Stimulated activated CD8-positive, alpha-beta memory T cell treated with anti-CD3 and anti-CD28 coated beads, Interleukin-7, amount 100 ng/mL, for 1 hour (primary cell): Measurements from ENCODE around the gene MAZ.
"Not testable (repeated sequence)": the region's sequence is repeated elsewhere in the genome, so short reads cannot be mapped to it uniquely, and the experiment has no call there.

ENCODE experiments used
- DNase-seq, 2 donors: peaks; one replicate each; pipeline ENCODE4 v3.0.0-alpha.2; 2020; ENCODE audit warnings: low read depth in 2 of 2

MAZ gene

GRCh38 chr16:29784901-29785500 lies 21.3 kb upstream of the MAZ start:
- DNase-seq: peak in 1 of 2 donors; percentile 54

DNA sequence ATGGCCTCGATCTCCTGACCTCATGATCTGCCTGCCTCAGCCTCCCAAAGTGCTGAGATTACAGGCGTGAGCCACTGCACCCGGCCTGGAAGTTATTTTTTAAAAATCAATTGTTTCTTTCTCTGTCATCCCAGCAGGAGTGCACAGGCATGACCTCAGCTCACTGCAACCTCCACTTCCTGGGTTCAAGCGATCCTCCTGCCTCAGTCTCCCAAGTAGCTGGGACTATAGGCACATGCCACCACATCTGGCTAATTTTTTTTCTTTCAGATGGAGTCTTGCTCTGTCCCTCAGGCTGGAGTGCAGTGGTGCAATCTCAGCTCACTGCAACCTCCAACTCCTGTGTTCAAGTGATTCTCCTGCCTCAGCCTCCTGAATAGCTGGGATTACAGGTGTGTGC lies 19.2 kb upstream of the MAZ start:
- DNase-seq: not testable (repeated sequence)

DNA sequence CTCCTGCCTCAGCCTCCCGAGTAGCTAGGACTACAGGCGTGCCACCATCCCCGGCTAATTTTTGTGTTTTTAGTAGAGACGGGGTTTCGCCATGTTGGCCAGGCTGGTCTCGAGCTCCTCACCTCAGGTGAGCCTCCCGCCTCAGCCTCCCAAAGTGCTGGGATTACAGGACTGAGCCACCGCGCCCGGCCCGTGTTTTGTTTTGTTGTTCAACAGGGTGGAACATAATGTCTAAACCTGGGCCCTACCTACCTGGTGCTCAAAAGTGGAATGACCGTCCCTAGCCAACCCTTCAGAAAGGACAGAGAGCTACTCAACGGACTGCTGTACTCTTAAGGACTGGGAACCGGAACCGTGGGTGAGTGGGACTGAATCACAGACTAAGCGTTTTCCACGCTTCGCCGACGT lies 16.6 kb upstream of the MAZ start:
- DNase-seq: no peak

DNA sequence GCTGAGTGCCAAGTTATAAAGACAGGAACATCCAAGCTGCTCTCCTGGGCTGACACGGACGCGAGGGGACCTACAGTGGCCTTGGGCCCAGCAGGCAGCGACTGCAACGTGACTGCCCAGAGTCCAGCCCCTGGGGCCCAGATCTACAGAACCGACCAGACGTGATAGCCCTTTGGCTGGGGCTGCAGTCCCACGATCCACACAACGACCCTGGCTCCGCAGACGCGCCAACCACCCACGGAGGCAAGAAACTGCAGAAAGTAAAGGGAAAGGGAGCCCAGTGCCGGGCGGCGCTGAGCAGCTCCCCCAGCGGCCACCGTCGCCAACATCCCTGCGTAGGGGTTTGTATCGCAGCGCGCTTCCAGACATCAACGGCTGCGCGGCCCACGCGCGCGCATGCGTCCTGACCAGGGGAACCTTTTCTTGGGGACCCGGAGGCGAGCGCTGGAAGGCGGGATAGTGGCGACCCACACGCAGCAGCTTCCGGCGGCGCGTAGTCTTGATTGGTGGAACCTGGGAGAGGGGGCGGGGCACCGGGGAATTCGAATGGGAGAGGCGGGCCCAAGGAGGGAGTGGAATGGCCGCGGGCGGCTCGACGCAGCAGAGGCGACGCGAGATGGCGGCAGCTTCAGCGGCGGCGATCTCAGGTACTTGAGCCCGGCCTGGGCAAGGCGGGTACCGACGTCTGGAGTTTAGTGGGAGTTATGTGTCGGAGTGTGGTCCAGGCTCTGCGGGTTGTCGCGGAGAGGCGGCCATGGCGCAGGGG lies 16.0 kb upstream of the MAZ start, which contains the start of gene KIF22:
Gene KIF22 (plus strand): TSS at position 569 of the 766 bp plus-strand sequence. CDS start 9 bp downstream, at position 578.
- DNase-seq: peak; percentile 99 to 100

DNA sequence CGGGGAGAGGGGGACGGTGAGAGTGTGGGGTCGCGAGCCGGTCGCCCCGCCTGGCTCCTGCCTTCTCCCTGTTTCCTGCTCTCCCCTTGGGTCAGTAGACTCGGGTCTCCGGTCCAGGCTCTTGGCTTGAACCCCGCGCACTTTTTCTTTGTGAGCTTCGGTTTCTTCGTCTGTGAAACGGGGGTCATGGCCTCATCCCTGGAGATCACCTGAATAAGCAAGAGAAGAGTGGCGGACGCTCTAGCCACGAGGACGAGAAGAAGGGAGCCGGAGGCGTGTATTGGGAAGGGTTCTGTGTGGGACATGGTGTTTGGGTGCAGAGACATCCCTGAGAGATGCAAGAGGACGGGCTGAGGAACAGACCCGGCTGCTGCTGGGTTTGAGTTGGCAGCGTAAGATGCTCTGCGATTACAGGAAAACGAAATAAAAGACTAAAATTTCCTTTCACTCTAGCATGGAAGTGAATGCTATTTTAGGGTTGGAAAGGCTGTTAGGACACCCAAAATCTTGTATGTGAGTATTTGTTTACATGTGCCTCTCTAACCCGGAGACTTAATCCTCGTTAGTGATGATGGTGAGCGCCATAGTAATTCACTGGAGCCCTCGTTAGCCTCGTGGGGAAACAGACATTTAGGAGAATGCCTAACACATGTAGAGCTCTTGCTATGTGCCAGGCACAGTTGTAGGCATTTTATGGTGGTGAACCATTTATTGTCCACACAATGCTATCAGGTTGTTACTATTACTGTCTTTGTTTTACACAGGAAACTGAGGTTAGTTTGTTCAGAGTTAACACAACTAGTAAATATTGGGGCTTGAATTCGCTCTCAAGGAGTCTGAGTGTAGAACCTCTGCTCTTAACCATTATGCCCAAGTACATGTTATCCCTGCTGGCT lies 15.1 kb upstream of the MAZ start:
- DNase-seq: no peak

GRCh38 chr16:29791845-29792807 lies 14.2 kb upstream of the MAZ start:
- no peak for DNase-seq

DNA sequence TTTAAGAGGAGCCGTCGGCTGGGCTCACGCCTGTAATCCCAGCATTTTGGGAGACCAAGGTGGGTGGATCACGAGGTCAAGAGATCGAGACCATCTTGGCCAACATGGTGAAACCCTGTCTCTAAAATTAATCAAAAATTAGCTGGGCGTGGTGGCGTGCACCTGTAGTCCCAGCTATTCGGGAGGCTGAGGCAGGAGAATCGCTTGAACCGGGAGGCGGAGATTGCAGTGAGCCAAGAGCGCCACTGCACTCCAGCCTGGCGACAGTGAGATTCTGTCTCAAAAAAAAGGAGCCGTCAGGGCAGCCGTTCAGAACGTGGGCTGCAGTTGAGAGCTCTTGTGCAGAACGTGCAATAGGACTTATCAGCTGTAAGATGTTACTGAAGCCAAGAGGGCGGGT lies 13.2 kb upstream of the MAZ start:
- not testable (repeated sequence) for DNase-seq

DNA sequence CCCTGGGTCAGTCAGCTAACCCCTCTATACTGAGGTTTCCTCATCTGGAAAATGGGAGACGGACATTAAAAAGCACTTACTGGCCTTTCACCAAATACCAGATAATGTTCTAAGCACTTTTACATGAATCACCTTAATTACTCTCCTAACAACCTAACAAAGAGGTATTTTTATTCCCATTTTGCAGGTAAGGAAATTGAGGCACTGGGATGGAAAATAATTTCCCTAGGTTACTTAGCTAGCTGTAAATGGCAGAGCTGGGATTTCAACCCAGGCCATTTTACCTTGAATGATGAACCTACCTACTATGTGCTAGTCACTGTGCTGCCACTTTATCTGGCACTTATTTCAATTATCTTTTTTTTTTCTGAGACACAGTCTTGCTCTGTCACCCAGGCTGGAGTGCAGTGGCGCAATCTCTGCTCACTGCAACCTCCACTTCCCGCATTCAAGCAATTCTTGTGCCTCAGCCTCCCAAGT lies 12.1 kb upstream of the MAZ start:
- no peak for DNase-seq

DNA sequence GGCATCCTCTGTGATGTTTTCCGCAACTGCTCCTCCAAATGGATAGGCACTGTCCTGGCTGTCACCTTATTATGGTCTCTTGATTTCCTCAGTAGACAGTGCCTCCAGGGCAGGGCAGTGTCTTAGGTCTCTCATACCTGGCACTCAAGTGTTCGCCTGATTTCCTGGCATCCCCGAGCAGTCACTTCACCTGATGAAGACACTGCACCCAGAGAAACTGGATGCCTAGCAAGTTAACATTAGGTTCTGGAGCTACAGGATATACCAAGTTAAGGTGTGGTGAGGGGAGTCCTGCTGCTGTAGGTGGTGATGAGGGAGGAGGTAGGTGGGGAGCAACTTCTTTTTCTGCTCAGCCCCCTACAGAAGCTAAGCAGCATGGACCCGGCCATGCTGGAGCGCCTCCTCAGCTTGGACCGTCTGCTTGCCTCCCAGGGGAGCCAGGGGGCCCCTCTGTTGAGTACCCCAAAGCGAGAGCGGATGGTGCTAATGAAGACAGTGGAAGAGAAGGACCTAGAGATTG lies 3.9 kb upstream of the MAZ start:
- DNase-seq: no peak

DNA sequence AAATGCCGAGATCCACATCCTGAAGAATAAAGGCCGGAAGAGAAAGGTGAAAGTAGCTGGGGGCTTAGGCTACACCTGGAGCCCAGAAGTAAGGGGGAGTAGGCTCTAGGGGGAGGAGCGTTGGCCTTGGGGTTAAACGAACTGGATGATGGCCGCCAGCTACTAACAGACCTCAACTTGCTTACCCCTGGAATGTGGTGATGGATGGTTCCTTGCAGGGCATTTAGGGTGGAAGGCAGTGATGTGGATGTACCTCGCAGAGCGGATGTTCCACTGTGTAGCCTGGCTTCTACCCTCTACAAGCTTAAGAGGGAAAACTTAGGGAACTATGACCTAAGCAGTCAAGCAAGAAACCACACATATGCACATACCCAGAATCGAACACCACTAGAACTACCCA lies 2.3 kb upstream of the MAZ start:
- no peak for DNase-seq

DNA sequence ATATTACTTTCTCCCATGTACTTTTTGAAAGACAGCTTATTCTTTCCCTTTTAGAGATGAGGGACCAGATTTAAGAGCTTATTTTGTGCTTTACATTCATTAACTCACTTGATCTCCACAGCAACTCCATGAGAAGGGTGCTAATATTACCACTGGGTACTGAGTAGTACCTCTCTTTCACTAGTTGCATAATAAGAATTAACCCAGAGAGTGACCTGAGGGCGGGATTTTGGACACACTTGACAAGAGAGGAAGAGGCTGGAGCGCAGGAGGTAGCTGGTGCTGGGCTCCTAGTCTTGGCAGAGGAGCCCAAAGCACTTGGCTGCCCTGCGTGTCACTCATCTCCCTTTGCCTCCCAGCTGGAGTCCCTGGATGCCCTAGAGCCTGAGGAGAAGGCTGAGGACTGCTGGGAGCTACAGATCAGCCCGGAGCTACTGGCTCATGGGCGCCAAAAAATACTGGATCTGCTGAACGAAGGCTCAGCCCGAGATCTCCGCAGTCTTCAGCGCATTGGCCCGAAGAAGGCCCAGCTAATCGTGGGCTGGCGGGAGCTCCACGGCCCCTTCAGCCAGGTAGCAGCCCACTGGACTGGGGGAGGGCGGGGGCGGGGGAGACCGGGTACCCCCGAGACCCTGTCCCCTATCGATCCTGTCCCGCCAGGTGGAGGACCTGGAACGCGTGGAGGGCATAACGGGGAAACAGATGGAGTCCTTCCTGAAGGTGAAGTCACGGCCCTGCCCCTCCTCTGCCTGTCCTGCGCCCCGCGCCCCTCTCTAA lies 1.7 kb upstream of the MAZ start:
- no peak for DNase-seq

- DNase-seq: peak; percentile 94 to 95
These were observed 864 bp upstream of the MAZ start for GRCh38 chr16:29805232-29806098.

GRCh38 chr16:29806641-29807425 lies 504 bp downstream of the MAZ start:
- no peak for DNase-seq

- DNase-seq: peak; percentile 64 to 66
These were observed 1.3 kb downstream of the MAZ start for GRCh38 chr16:29807426-29808218.

DNA sequence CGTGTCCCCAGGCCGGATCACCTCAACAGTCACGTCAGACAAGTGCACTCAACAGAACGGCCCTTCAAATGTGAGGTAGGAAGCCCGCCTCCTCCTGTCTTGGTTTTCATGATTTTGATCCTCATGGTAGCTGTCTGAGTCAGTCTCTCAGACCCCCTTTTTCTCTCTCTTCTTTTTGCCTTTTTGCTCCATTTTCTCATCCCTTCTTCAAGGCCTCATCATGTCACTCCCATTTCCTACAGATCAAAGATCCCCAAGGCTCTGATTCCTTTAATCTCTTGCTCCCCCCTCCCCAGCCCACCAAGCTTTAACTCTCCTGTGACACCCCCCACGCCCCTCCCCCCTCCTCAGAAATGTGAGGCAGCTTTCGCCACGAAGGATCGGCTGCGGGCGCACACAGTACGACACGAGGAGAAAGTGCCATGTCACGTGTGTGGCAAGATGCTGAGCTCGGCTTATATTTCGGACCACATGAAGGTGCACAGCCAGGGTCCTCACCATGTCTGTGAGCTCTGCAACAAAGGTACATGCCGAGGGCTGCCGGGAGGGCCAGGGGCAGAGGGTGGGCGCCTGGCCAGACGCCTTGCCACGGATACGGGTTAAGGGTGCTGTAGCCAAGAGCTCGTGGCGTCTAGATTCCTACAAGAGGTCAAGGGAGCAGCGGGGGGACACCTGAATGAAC lies 2.0 kb downstream of the MAZ start:
- DNase-seq: no peak

GRCh38 chr16:29809031-29809747 lies 2.9 kb downstream of the MAZ start:
- DNase-seq: no peak
